Transverse colon (tissue), 4 donors: ENCODE measurements around the gene LRRC8D.

ENCODE experiments used
- EP300 ChIP-seq: sonication (generic); formaldehyde crosslinking; IDR thresholded peaks from one replicate; pipeline ENCODE4 v1.6.1; 2017; ENCODE audit warnings: antibody characterized with exemption, low read depth
- POLR2A ChIP-seq: fragments of 450-650 bp; IDR thresholded peaks from one replicate; pipeline ENCODE4 v1.6.1; 2016; ENCODE audit warnings: antibody characterized with exemption, mild to moderate bottlenecking, moderate library complexity
- POLR2AphosphoS5 ChIP-seq, 3 donors: sonication (generic); formaldehyde crosslinking; IDR thresholded peaks; one replicate each; pipeline ENCODE4 v1.6.1; 2016; ENCODE audit warnings: antibody characterized with exemption in 3 of 3
- TF ChIP-seq, protein P1 (sequence below), 5 experiments: fragments of 200-600 bp in 3 of 5; fragments of 450-650 bp in 2 of 5; sonication (generic) in 3 of 5; IDR thresholded peaks; 1 replicate in 2 of 5; 2 replicates in 3 of 5; pipeline ENCODE4 v1.5.1; 2016 to 2017; ENCODE audit warnings: antibody characterized with exemption in 5 of 5, inconsistent platforms in 3 of 5, mild to moderate bottlenecking in 2 of 5, moderate library complexity in 1 of 5

DNA sequence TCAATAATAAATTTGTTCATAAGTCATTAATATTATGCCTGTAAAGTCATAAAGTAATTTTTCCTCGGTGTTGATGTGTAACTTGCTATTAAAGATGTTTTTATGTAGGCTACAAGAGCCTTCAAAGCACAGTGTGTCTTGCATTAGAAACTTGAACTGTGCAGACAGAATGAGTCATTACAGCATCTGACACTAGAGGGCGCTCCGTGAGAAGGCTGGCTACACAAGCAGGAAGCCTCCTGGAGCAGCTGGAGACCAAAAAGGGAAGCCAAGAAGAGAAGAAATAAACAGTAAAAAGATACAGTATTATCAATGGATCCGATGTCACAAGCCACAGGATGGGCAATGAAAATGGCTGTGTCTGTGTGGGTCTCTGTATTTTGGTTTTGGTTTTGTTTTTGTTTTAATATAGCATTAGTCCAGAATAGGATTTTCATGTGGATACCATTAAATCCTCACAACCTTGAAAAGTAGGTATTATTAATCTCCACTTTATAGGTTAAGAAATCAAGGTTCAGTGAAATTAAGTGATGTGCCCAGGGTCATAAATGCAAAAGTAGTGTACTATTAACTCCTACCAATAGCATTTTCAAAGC, 16.1 kb upstream of the LRRC8D start:
- TF ChIP-seq, protein P1, sequence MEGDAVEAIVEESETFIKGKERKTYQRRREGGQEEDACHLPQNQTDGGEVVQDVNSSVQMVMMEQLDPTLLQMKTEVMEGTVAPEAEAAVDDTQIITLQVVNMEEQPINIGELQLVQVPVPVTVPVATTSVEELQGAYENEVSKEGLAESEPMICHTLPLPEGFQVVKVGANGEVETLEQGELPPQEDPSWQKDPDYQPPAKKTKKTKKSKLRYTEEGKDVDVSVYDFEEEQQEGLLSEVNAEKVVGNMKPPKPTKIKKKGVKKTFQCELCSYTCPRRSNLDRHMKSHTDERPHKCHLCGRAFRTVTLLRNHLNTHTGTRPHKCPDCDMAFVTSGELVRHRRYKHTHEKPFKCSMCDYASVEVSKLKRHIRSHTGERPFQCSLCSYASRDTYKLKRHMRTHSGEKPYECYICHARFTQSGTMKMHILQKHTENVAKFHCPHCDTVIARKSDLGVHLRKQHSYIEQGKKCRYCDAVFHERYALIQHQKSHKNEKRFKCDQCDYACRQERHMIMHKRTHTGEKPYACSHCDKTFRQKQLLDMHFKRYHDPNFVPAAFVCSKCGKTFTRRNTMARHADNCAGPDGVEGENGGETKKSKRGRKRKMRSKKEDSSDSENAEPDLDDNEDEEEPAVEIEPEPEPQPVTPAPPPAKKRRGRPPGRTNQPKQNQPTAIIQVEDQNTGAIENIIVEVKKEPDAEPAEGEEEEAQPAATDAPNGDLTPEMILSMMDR (IDR thresholded peaks at IDR 0.05), result peak; percentile 83 to 91 (median 88)
- TF ChIP-seq POLR2AphosphoS5 (IDR thresholded peaks at IDR 0.05), result no peak
- TF ChIP-seq EP300, result no peak
- TF ChIP-seq POLR2A, result no peak
